ENCODE data around the gene MCAM.

The MCAM gene, protein sequence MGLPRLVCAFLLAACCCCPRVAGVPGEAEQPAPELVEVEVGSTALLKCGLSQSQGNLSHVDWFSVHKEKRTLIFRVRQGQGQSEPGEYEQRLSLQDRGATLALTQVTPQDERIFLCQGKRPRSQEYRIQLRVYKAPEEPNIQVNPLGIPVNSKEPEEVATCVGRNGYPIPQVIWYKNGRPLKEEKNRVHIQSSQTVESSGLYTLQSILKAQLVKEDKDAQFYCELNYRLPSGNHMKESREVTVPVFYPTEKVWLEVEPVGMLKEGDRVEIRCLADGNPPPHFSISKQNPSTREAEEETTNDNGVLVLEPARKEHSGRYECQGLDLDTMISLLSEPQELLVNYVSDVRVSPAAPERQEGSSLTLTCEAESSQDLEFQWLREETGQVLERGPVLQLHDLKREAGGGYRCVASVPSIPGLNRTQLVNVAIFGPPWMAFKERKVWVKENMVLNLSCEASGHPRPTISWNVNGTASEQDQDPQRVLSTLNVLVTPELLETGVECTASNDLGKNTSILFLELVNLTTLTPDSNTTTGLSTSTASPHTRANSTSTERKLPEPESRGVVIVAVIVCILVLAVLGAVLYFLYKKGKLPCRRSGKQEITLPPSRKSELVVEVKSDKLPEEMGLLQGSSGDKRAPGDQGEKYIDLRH

DNA sequence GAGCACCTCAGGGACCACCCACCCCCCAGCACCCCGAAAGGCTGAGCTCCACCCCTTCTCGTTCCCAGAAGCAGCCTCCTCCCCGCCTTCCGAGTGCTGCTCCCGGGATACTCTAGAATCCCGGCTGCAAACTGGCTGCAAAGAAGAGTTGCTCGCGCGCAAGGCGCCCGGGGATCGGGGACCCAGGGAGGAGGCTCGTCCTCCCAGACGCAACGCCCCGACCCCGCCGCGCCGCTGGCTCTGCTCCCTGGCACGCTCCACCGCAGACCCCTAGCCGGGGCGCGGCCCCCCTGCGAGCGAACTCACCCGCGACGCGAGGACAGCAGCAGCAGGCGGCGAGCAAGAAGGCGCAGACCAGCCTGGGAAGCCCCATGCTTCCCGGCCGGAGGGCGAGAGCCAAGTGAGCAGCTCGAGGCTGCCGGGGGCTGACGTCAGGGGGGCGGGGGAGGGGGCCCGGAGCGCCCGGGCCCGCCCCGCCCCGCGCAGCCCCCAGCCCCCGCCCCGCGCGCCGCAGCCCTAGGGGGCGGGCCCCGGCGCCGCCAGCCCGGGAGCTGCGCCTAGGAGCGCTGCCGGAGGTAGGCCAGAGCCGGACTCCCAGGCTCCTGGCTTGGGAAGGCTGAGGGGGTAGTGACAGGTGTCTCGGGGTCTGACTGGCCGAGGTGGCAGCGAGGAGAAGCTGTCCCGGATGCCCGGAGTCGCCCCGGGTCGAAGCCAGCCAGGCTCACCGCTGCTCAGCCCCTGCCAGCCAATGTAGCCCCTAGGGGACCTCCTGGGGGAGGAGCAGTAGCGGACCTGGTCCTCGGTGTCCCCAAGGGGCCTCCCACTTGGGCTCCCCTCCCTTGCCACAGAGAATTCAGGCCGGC lies at the start of gene MCAM:
MCAM (minus strand) TSS at position 402 of the 863 bp plus-strand sequence; CDS start at position 373, 29 bp downstream.
- no peak for DNase-seq (ENCODE audit: low read depth)

DNA sequence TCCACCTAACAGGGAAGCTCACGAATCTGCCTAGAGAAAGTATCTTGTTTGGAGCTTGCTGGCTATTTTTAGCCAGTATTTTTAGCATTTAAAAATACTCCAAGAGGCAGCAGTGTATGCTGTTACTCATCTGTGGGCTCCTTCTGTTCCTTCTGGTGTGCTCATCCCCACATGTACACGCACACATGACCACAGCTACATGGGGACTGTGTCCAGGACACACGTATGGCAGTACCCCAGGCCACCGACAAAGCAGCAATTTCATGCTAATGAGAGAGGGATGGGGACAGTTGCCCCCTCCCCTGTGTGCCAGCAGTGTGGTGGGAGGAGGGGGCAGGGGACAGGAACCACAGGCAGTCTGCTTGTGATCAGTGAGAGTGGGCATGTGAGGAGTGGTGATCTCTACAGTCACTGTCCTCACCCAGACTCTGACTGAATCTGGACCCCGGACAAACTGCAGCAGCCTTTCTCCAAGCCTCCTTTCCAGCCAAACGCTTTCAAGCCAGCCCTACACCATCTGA lies 48.2 kb upstream of the MCAM start:
- no peak for DNase-seq (ENCODE audit: low read depth)

DNA sequence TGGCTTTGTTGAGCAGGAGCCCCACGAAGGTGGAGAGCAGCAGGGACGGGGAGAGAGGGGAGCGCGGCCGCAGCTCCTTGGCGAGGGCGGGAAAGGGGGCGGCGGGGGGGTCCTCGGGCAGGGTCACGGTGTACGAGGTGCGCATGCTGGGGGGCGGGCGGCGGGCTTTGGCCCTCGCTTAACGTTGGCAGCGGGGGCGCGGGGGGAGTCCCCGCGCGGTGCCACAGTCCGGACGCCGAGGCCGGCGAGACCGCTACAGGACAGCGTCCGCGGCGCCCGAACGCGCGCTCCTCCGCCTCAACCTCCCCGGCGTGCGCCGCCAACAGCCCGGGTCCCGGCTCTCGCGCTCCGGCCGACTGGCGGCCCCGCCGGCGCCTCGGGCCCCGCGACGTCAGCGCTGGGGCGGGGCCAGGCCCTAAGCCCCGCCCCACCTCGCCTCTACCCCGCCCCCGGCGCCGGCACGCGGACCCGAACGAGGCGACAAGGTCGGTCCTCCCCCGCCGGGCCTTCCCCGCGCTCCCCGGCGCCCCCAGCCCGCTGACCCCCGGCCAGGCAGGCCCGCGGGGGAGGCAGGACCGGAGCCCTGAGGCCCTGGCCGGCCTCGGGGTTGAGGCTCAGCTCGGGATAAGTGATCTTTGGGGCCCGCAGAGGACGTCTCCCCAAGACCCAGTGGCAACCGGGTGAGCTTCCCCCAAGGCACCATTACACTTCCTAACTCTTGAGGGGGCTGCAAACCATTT lies 47.1 kb upstream of the MCAM start:
- DNase-seq (ENCODE audit: low read depth), result peak; percentile 62

DNA sequence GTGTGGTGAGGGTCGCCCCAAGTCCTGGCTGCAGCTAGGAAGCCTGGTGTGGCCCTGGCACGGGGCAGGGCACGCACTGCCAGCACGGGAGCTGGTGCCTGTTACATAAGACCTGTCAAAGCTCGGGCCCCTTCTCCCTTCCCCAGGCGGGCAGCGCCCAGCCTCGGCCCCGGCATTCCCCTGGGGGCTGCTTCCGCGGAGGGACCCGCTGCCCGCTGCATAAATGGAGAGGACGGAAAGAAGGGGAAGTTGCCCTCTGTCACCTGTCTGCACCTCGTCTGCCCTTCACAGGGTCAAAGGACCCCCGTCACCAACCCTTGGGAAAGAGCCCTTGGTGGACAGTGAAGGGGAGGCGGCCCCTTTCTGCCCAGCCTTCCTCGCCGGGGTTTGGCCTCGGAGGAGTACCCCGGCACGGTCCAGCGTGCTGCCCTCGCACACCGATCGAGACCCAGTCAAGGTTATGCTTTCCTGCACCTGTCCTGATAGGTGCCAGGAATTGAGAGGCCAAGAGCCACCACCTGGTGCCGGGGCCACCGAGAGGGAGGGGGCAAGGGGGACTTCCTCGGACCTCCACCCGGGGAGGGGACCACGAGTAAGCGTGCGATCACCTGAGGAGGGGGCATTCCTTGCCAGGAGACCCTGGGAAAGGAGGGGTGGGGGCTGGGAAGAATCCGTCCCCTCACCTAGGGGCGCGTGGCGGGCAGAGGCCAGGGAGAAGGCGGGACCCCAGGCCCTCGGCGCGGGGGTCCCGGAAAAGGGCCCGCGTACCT lies 46.3 kb upstream of the MCAM start:
- DNase-seq (ENCODE audit: low read depth), result no peak

DNA sequence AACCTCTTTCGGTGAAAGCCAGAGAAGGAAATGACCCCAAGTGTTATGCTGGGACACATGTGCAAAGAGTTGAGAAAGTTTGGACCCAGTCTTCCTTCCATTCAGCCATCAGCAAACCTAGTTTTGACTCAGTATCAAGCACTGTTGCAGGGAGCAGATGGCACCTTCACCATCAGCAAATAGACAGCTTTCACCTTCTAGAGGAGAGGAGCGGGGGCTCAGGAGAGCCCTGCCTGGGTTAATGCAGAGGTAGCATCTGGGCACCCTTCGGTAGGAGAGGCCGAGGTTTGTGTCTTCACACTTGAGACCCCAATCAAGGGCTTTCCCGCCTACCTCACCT lies 45.8 kb upstream of the MCAM start:
- no peak for DNase-seq (ENCODE audit: low read depth)

DNA sequence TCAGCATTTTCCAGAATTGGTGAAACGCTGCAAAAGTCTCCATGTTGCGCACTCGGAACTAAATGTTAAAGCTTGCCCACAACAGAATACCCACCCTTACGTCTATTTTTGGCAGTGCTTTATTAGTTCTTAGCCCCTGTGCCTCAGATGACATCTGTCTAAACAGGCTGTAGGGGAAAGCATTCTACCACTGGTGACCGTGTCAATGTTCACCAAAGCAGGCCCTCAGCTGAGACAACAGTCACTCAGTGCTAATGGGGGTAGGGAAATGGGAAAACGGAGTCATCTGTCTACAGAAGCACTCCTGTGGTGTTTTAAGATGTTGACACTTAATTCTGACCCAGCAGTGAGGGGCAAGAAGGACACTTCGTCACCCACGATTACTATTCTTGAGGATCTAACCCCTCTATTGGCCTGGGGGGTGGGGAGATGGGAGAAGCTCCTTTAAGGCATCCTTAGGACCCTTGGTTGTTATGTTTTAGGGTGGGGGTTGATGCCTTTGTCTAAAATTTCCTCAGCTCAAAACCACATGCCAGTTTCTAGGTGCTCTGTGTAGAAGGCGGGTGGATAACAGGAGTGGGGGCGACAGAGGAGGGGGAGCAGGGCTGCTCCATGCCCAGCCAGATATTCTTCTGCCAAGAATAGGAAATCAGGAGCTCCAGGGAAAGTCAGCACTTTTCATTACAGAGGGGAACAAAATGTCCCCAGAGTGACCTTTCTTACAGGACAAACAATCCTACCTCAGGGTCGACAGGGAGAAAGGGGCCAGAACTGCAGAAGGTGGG lies 45.2 kb upstream of the MCAM start:
- DNase-seq (ENCODE audit: low read depth), result no peak

DNA sequence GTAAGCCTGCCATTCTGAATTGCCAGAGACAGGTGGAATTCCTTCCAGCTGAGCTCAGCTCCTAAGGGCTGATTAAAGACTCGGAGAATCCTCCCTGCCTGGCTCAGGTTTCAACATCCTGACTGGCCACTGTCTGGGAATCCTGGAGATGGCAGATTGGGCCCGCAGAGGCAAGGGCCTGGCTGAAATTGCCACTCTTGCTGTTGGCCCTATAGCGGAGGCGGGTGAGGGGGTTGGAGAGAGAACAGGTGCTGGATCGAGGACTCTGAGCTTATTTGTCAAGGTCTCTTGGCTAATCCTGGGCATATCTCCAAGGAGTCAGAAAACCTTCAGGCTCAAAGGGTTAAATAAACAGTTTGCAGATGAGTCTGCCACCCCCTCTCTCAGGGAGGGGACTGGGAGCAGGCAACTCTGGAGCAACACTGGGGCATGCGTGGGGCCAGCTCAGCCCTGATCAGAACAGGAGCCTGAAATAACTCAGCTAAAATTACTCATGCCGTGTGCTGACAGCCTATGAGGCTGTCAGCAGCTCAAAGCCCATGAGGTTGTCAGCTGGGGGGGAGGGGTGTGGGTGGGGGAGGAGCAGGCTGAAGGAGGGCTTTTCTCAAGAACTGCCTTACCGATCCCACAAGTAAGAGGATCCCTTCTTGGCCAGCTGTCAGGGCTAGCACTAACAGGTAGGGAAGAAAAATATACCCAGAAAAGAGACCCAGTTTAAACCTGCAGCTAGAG lies 44.3 kb upstream of the MCAM start:
- peak; percentile 63 for DNase-seq (ENCODE audit: low read depth)

DNA sequence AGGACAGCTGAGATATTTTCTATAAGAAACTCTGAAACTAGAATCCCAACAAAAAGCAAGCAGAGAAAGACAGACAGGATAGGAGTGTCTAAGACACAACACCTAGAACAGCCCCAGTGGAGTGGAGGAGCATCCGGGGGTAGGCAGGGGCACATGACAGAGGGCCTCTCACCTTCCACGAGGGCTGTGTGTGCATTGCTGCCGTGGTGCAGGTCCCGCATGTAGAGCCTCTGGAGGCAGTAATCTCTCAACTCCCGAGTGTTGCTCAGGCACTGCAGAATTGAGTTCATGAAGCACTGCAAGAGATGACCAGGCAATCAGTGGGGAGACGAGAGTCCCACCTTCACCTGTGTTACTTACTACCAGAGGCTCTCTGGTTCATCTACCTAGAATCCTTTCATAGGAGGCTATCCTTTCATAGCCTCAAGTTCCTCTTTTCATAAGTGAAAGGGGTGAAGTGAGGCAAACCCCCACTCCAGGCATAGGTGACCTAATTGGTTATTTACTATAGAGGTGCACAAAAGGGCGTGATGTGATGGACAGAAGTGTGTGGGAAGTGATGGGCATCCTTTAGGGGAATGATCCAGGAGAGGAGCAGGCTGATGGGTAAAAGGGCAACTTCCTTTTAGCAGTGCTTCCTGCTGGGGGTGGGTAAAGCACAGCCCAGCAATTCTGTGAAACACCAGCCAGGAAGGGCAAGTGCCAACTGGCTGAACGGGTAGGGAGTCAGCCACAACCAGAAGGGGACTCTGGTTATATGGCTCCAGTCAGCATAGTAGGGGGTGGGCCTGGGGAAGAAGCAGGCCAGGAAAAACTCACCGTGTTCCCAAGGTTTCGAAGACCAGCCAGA lies 42.7 kb upstream of the MCAM start:
- DNase-seq (ENCODE audit: low read depth), result no peak

DNA sequence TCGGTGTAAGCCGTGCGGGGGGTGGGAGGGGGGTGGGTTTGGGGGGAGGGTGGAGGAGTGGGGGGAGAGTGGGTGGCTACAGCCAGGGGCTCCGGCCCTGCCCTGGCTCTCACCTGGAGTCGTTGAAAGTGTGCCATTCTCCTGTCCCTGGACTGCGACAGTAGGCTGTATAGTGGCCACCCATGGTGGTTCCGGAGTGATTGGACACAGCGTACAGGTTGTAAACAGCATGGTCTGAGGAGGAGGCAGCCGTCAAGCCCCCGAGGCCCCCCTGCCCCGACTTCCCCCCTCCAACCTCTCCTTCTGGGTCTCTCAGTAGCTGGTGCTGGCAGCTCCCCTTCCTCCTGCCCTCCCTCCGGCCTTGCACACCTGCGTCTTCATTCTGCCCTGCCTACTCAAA lies 40.1 kb upstream of the MCAM start:
- DNase-seq (ENCODE audit: low read depth), result no peak

DNA sequence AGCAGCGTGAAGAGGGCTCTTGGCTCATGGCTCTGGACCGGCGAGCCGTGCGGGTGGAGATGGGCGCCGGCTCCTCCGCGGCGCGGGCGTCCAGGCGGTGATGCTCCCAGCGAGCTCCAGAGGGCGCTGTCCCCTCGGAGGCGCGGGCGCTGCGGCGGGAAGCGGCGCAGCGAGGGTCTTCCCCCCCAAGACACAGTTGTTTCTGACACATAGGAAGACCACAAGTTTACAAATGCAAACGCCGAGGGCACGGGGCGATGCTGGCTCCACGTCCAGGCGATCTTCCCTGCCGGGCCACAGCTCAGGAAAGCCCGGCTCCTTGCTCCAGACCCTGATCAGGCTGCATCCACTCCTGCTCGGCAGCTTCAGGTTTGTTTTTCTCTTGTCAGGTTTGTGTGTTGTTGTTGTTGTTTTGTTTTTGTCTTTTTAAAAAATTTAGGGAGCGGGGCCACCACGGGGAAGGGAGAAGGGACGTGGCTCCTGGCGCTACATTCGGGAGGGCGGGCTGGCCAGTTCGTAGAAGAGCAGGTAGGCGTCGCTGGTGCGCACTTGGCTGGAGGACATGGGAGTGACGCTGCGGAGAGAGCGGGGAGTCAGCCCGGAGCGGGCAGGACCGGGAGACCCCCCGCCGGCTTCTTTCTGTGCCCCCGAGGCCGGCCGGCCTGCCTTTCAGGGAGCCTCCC lies 39.6 kb upstream of the MCAM start:
- DNase-seq (ENCODE audit: low read depth), result peak; percentile 68

DNA sequence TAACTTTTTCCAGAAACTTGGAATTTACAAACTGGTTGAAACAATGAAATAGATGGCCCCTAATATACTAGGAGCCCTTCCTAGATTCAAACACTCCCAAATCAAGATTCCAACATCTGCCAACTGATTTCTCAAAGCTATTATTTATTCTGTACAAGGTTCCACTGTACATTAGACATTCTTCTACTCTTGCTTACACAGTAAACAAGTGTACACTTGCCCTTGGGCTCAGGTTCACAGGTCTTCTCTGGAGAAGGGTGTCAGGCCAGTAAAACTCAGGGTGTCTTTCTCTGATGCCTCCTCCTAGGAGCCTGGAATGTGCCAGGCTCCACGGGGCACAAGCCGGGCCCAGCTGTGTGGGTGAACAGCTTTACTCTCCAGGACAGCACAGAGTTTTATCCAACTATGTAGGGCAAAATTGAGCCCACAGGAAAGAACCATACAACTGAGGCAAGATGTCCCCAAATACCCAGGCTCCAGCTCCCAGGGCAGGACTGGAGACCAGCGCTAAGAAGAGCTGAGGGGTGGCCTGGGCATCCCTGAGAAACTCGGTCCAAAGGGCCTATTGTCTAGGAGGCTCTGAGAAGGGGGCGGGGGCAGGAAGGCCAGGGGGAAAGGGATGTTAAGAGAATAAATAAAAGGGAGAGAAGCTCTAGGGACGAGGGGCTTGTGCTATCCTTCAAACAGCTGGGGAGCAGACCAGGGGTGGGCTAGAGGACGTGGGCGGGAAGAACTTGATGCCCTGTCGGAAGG lies 38.3 kb upstream of the MCAM start:
- DNase-seq (ENCODE audit: low read depth), result no peak

DNA sequence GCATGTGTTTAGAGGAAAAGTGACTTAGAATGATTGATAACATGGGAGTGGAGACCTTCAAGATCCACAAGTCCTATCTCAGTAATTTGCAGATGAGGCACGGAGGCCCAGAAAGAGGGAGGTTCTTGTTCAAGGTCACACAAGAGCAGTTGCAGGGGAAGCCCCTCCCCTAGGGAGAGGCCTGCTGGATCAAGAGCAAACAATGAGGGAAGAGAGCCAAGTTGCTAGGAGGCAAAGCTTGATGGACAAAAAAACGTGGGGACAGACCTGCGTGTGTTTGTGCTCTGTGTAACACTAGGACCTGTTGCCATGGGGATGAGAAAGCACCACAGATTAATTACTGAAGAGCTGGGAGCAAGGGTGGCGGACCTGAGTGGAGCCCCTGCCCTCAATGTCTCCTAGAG lies 35.9 kb upstream of the MCAM start:
- DNase-seq (ENCODE audit: low read depth), result no peak

DNA sequence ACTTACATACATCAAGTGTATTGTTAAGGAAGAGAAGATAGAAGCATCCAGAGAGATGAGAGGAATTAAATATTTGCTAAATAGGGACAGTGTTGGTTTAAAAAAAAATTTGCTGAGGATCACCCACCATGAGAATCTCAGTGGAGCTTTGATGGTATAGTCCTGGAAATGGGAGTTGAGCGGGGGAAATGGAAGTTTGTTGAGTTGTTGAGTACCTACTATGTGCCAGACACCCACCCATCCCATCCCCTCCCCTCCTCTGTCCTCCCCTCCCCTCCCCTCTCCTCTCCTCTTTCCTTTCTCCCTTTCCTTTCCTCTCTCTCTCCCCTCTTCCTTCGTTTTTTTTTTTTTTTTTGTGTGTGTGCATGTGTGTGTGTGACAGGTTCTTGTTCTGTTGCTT lies 34.3 kb upstream of the MCAM start:
- no peak for DNase-seq (ENCODE audit: low read depth)

DNA sequence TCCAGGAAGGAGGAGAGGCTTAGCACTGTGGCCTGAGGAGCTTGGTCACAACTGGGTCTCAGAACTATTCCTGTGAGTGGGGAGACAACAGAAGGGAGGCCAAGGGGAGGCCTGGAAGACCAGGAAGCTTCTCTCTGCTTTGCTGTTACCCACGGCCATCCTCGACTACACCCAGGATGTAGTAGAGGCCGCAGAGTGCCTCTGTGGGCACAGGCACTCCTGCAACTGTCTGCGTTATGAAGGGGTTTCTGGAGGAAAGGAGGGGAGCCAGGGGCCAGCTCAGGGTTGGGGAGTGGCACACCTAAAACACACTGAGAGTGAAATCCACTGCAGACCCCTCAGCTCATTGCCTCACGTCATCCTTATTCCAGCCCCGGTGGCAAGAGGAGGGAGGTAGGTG lies 33.4 kb upstream of the MCAM start:
- no peak for DNase-seq (ENCODE audit: low read depth)

DNA sequence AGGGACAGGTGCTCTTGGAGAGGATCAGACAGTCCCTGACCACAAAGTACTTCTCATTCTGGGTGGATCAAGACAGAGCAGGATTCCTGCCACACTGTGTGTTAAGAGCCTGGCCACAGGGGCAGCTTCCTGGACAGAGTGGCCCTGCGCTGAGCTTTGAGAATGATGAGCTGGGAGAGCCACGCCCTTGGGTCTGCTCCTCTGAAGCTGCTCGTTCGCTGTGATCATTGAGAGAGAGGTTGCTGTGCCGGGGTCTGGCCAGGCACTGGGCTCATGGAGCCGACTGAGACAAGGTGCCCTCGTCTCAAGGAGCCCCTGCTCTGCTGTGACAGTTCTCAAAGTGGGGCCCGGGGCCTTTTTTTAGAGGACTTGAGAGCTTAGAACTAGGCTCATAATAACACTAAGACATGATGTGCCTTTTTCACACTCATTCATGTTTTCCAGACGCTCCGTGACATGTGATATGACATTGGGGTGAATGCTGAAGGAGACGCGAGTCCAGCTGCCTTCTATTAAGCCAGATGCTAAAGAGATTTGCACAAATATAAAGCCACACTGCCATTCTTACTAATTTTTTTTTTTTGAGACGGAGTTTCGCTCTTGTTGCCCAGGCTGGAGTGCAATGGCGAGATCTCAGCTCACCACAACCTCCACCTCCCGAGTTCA lies 31.1 kb upstream of the MCAM start:
- no peak for DNase-seq (ENCODE audit: low read depth)

DNA sequence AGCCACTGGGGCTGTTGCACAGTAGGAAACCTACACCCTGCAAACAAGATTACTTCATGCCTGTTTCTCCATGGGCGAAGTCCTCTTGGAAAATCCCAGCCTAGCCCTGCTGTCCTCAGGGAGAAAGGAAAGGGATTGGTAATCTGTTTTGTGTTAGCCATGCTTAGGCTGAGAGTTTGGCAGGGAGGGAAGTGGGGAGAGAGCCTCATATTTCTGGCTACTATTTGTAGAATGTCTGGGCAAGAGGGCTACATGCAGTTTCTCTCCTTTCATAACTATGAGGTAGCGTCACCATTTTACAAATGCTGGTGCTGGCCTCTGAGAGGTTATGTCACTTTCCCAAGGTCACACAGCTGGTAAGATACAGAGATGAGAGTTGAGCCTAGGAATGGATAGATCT lies 30.3 kb upstream of the MCAM start:
- DNase-seq (ENCODE audit: low read depth), result no peak

DNA sequence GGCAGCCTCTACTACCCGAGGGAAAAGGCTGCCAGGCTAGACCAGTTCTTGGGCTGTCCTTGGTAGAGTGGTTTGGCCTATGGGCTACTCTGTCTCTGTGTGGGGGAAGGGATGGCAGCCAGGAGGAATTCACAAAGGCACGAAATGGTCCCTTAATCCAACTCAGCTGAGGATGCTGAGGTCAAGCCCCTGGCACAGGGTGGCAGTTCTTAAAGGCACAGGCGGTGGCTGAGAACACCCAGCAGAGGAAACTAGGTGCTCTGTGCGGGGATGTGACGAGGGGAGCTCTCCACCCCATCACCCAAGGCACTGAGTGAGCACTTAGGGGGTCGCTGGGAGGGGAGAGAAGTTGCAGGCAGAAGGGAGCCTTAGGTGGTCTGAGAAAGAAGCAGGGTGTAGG lies 29.7 kb upstream of the MCAM start, which contains the start of gene MFRP:
MFRP (minus strand) TSS at position 101 of the 400 bp plus-strand sequence. CDS start 192 bp downstream, outside the sequence.
- no peak for DNase-seq (ENCODE audit: low read depth)
